Nephron (organoid): ENCODE results near the gene PEAK1.
"Not testable (repeated sequence)": the region's sequence is repeated elsewhere in the genome, so short reads cannot be mapped to it uniquely, and the experiment has no call there.

Source experiments
- H3K27ac Mint-ChIP-seq, 3 experiments: 2 replicates each; pipeline ENCODE4 v1.8.0; 2020; ENCODE audit warnings: mixed read lengths in 3 of 3, mild to moderate bottlenecking in 2 of 3, moderate library complexity in 1 of 3
- H3K27me3 Mint-ChIP-seq: 2 replicates; pipeline ENCODE4 v1.8.0; 2021; ENCODE audit warnings: low read depth, mild to moderate bottlenecking, moderate library complexity, mixed read lengths
- H3K36me3 Mint-ChIP-seq: 2 replicates; pipeline ENCODE4 v1.8.0; 2020; ENCODE audit warnings: low read depth, mixed read lengths
- H3K4me1 Mint-ChIP-seq: 2 replicates; pipeline ENCODE4 v1.8.0; 2020; ENCODE audit warnings: mixed read lengths
- H3K4me3 Mint-ChIP-seq, 3 experiments: 2 replicates each; pipeline ENCODE4 v1.8.0; 2020; ENCODE audit warnings: mild to moderate bottlenecking in 3 of 3, mixed read lengths in 3 of 3, moderate library complexity in 2 of 3
- H3K9me3 Mint-ChIP-seq: 2 replicates; pipeline ENCODE4 v1.8.0; 2020; ENCODE audit warnings: mixed read lengths
- CTCF ChIP-seq, 3 experiments: fragments of 200-600 bp; sonication (generic); IDR thresholded peaks; one replicate each; pipeline ENCODE4 v1.5.0; 2021; ENCODE audit warnings: antibody characterized with exemption in 3 of 3; ENCODE audit not compliant: unreplicated experiment in 3 of 3

Gene PEAK1

DNA sequence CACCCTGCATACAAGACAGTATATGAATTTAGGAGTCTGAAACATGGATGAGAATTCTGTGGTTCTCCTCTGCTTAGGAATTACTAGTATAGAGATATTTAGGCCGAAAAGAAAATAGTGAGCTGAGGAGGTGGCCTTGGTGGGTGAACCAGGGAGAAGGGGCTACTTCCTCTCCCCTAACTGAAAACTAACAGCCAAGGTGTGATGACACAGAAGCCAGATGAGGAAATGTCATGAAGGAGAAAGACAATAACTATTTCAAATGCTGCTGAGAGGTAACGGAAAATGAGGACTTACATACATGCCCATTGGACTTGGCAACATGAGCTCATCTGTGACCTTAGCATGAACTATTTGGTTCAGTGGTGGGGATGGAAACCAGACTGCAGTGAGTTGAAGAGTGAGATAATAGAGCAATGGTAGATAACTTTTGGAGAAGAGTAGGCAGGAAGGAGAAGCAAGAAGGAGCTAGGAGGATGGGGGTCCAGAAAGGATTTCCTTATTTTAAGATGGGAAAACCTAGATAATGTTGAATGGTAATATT is 234.6 kb downstream of the PEAK1 start:
- peaks cover 9% of the 10 kb centered on the region for H3K36me3 Mint-ChIP-seq
- no peaks in the 10 kb centered on the region for H3K27me3 Mint-ChIP-seq
- no peaks in the 10 kb centered on the region for H3K9me3 Mint-ChIP-seq
- H3K4me3 Mint-ChIP-seq, result no peak overlapping the region
- H3K27ac Mint-ChIP-seq, result peak overlapping the region in 1 of 3 experiments; percentile 14
- peaks cover 19% of the 10 kb centered on the region for H3K4me1 Mint-ChIP-seq
- TF ChIP-seq CTCF (IDR thresholded peaks at IDR 0.05; ENCODE audit: unreplicated experiment in 3 of 3), result no peak

DNA sequence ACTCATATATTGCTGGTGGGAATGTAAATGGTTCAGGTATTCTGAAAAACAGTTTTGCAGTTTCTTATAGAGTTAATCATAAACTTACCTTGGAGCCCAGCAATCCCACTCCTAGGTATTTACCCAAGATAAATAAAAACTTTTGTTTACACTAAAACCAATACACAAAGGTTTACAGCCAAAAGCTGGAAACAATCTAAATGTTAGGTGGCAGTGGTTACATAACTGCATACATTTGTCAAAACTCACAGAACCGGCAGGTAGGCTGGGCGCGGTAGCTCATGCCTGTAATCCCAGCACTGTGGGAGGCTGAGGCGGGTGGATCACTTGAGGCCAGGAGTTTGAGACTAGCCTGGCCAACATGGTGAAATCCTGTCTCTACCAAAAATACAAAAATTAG is 235.6 kb downstream of the PEAK1 start:
- not testable (repeated sequence) for H3K27ac Mint-ChIP-seq, H3K9me3 Mint-ChIP-seq, H3K27me3 Mint-ChIP-seq, H3K4me3 Mint-ChIP-seq
- Mint-ChIP-seq H3K4me1 (peaks cover 19% of the 10 kb centered on the region), H3K36me3 (peaks cover 15% of the 10 kb centered on the region)

DNA sequence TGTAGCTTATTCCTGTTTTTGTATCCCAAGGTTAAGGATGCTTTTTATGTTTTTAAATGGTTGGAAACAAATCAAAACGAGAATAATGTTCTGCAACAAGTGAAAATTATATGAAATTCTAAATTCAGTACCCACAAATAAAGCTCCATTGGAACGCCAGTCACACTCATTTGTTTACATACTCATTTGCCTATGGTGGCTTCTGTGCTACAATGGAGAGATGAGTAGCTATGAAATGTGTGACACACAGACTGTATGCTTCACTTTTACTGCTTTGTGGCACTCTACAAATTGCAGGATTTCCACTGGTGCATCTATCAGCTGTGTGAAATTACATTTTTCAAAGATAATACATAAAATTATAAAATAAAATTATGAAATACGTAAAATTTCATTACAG is 236.8 kb downstream of the PEAK1 start:
- no peak for TF ChIP-seq CTCF (IDR thresholded peaks at IDR 0.05; ENCODE audit: unreplicated experiment in 3 of 3)
- no peaks in the 10 kb centered on the region for H3K9me3 Mint-ChIP-seq
- H3K4me3 Mint-ChIP-seq, result no peak overlapping the region
- H3K4me1 Mint-ChIP-seq, result peaks cover 19% of the 10 kb centered on the region
- H3K27ac Mint-ChIP-seq, result no peak overlapping the region
- H3K27me3 Mint-ChIP-seq, result no peaks in the 10 kb centered on the region
- peaks cover 21% of the 10 kb centered on the region for H3K36me3 Mint-ChIP-seq

DNA sequence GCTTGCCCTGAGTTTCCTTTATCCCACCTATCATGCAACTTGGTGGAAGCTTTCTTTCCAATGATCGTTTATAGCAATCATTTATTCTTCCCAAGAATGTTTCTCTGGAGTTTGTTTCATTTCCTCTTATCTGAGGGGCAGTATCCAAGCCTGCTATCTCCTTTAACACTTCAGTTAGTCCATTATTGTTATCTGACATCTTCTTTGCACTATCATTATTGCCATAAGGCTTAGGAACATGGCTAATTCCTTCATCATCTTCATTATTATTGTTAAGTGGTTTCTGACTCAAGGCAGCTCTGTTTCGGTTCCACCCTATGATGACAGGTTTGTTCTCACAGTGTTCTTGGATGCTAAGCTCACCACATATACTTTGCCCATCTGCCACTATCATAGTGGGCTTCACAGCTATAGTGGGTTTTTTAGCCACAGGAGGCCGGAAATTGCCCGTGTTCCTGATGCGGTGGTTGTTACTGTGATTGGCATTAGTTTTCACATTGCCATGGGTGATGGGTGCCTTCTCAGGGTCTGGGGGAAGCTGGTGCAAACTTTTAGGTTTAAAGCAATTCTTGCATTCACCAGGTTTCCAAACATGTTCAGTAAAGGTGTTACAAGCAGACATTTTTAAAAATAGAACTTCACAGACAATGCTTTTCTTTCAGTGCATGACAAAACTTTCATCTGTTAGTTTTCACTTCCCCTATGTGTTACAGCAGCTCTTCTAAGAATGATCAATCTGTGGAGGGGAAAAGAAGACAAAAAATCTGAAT is 238.4 kb downstream of the PEAK1 start:
- Mint-ChIP-seq H3K9me3 (no peaks in the 10 kb centered on the region), H3K4me3 (no peak overlapping the region), H3K27ac (no peak overlapping the region), H3K27me3 (no peaks in the 10 kb centered on the region), H3K36me3 (peaks cover 24% of the 10 kb centered on the region), H3K4me1 (peaks cover 5% of the 10 kb centered on the region)
- TF ChIP-seq CTCF (IDR thresholded peaks at IDR 0.05; ENCODE audit: unreplicated experiment in 3 of 3), result no peak

GRCh38 chr15:77180757-77181156 is 239.1 kb downstream of the PEAK1 start:
- Mint-ChIP-seq H3K9me3 (no peaks in the 10 kb centered on the region), H3K4me3 (no peak overlapping the region), H3K36me3 (peaks cover 24% of the 10 kb centered on the region), H3K27ac (no peak overlapping the region), H3K27me3 (no peaks in the 10 kb centered on the region), H3K4me1 (peaks cover 5% of the 10 kb centered on the region)
- TF ChIP-seq CTCF (IDR thresholded peaks at IDR 0.05; ENCODE audit: unreplicated experiment in 3 of 3), result no peak

DNA sequence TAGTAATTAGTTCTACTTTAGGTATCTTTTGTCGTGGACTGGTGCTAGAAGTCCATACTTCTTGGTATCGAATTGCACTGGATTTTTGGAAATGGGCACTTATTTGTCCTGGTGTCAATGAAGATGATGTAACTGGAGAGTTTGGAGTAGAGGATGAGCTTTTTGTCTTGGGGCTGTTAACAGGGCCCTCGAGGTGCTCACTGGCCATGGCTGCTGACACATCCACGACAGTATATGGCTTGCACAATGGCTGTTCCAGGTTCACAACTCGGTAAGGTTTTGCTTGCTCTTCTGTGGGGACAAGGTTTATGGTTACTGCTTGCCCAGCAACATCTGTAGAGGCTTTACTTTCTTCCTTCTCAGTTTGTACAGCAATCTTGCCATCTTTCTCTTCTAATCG is 239.6 kb downstream of the PEAK1 start:
- Mint-ChIP-seq H3K27ac (no peak overlapping the region), H3K36me3 (peaks cover 24% of the 10 kb centered on the region), H3K27me3 (no peaks in the 10 kb centered on the region), H3K4me1 (peaks cover 1% of the 10 kb centered on the region), H3K4me3 (no peak overlapping the region), H3K9me3 (no peaks in the 10 kb centered on the region)
- no peak for TF ChIP-seq CTCF (IDR thresholded peaks at IDR 0.05; ENCODE audit: unreplicated experiment in 3 of 3)
